DOHH2 (cell line): ENCODE data around the gene SS18L1.

Experiments
- H3F3A ChIP-seq: fragments of 200-600 bp; sonication (generic), shearing (Covaris generic); 2 replicates; pipeline ENCODE4 v1.6.0; 2016; ENCODE audit warnings: antibody characterized with exemption, mild to moderate bottlenecking; ENCODE audit not compliant: control insufficient read depth, insufficient read depth
- H3K27ac ChIP-seq: fragments of 200-600 bp; sonication (generic); 2 replicates; pipeline ENCODE4 v1.5.1; 2014; ENCODE audit warnings: low read depth, mild to moderate bottlenecking, low read length, moderate library complexity
- H3K27me3 ChIP-seq: fragments of 200-600 bp; sonication (generic); 2 replicates; pipeline ENCODE4 v1.6.1; 2014; ENCODE audit warnings: mild to moderate bottlenecking, low read length, mixed read lengths; ENCODE audit not compliant: control insufficient read depth
- H3K36me3 ChIP-seq: fragments of 200-600 bp; sonication (generic); 2 replicates; pipeline ENCODE4 v1.6.1; 2014; ENCODE audit warnings: mild to moderate bottlenecking, low read length, moderate library complexity, mixed read lengths; ENCODE audit not compliant: control insufficient read depth
- H3K4me1 ChIP-seq: fragments of 200-600 bp; sonication (generic); 2 replicates; pipeline ENCODE4 v1.6.1; 2014; ENCODE audit warnings: mild to moderate bottlenecking, low read length, mixed read lengths; ENCODE audit not compliant: control insufficient read depth
- H3K4me2 ChIP-seq: fragments of 200-600 bp; sonication (generic); 2 replicates; pipeline ENCODE4 v1.6.0; 2014; ENCODE audit warnings: mild to moderate bottlenecking, low read length, moderate library complexity
- H3K4me3 ChIP-seq: fragments of 200-600 bp; sonication (generic); 2 replicates; pipeline ENCODE4 v1.5.1; 2014; ENCODE audit warnings: mild to moderate bottlenecking, low read length, mixed read lengths
- H3K79me2 ChIP-seq: fragments of 200-600 bp; sonication (generic); 2 replicates; pipeline ENCODE4 v1.6.1; 2014; ENCODE audit warnings: mild to moderate bottlenecking, low read length, mixed read lengths; ENCODE audit not compliant: control insufficient read depth
- H3K9me2 ChIP-seq: fragments of 200-600 bp; sonication (generic); replicated peaks from 2 replicates; pipeline ENCODE4 v1.6.1; 2014; ENCODE audit warnings: mild to moderate bottlenecking, low read length, mixed read lengths; ENCODE audit not compliant: control insufficient read depth
- H3K9me3 ChIP-seq: fragments of 200-600 bp; sonication (generic); 2 replicates; pipeline ENCODE4 v1.6.1; 2014; ENCODE audit warnings: antibody characterized with exemption, low read length, mixed read lengths; ENCODE audit not compliant: control insufficient read depth, insufficient read depth
- H4K20me1 ChIP-seq: fragments of 200-600 bp; sonication (generic); 2 replicates; pipeline ENCODE4 v1.6.0; 2014; ENCODE audit warnings: low read depth, mild to moderate bottlenecking, antibody characterized with exemption, low read length, moderate library complexity; ENCODE audit not compliant: control insufficient read depth, insufficient read depth
- EZH2phosphoT487 ChIP-seq: fragments of 200-600 bp; sonication (generic); IDR thresholded peaks from 2 replicates; pipeline ENCODE4 v1.6.1; 2017; ENCODE audit warnings: borderline replicate concordance, mild to moderate bottlenecking, antibody characterized with exemption, low read length, moderate library complexity, mixed read lengths
- TF ChIP-seq, protein P1 (sequence below): fragments of 200-600 bp; sonication (generic); IDR thresholded peaks from one replicate; pipeline ENCODE4 v1.5.1; 2014; ENCODE audit warnings: antibody characterized with exemption, mild to moderate bottlenecking, low read depth, low read length; ENCODE audit not compliant: poor library complexity, severe bottlenecking

SS18L1 gene

GRCh38 chr20:62220666-62221568, 77.3 kb downstream of the SS18L1 start:
- H3K36me3 ChIP-seq: no peaks in the 10 kb centered on the region
- peak overlapping the region; percentile 41; the same call in 1 of the 2 replicates for H3K4me2 ChIP-seq
- no peak overlapping the region for H3K27ac ChIP-seq
- H3K9me3 ChIP-seq: no peaks in the 10 kb centered on the region
- peaks cover 39% of the 10 kb centered on the region for H3K27me3 ChIP-seq
- TF ChIP-seq EZH2phosphoT487: no peak
- TF ChIP-seq, protein P1, sequence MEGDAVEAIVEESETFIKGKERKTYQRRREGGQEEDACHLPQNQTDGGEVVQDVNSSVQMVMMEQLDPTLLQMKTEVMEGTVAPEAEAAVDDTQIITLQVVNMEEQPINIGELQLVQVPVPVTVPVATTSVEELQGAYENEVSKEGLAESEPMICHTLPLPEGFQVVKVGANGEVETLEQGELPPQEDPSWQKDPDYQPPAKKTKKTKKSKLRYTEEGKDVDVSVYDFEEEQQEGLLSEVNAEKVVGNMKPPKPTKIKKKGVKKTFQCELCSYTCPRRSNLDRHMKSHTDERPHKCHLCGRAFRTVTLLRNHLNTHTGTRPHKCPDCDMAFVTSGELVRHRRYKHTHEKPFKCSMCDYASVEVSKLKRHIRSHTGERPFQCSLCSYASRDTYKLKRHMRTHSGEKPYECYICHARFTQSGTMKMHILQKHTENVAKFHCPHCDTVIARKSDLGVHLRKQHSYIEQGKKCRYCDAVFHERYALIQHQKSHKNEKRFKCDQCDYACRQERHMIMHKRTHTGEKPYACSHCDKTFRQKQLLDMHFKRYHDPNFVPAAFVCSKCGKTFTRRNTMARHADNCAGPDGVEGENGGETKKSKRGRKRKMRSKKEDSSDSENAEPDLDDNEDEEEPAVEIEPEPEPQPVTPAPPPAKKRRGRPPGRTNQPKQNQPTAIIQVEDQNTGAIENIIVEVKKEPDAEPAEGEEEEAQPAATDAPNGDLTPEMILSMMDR: no peak
- H3K4me3 ChIP-seq: no peak overlapping the region
- no peaks in the 10 kb centered on the region for H3K9me2 ChIP-seq
- H4K20me1 ChIP-seq: peaks cover 13% of the 10 kb centered on the region; the same call in 1 of the 2 replicates
- H3K79me2 ChIP-seq: no peaks in the 10 kb centered on the region
- peaks cover 40% of the 10 kb centered on the region for H3K4me1 ChIP-seq
- no peaks in the 10 kb centered on the region for H3F3A ChIP-seq

GRCh38 chr20:62222266-62222850, 78.8 kb downstream of the SS18L1 start:
- Histone ChIP-seq H3K79me2 (no peaks in the 10 kb centered on the region), H3K4me2 (no peak overlapping the region), H3K4me3 (no peak overlapping the region), H3K36me3 (no peaks in the 10 kb centered on the region), H3F3A (no peaks in the 10 kb centered on the region), H3K27ac (no peak overlapping the region), H4K20me1 (peaks cover 13% of the 10 kb centered on the region; the same call in 1 of the 2 replicates), H3K9me2 (no peaks in the 10 kb centered on the region), H3K9me3 (no peaks in the 10 kb centered on the region), H3K4me1 (peaks cover 27% of the 10 kb centered on the region), H3K27me3 (peaks cover 39% of the 10 kb centered on the region)
- TF ChIP-seq, protein P1: no peak
- no peak for TF ChIP-seq EZH2phosphoT487

- no peak overlapping the region for H3K4me2 ChIP-seq
- H3F3A ChIP-seq: no peaks in the 10 kb centered on the region
- no peaks in the 10 kb centered on the region for H3K79me2 ChIP-seq
- peaks cover 20% of the 10 kb centered on the region for H3K4me1 ChIP-seq
- peaks cover 33% of the 10 kb centered on the region for H3K27me3 ChIP-seq
- TF ChIP-seq, protein P1: no peak
- TF ChIP-seq EZH2phosphoT487: no peak
- H4K20me1 ChIP-seq: peaks cover 13% of the 10 kb centered on the region; the same call in 1 of the 2 replicates
- H3K36me3 ChIP-seq: no peaks in the 10 kb centered on the region
- H3K27ac ChIP-seq: no peak overlapping the region
- H3K9me3 ChIP-seq: no peaks in the 10 kb centered on the region
- no peak overlapping the region for H3K4me3 ChIP-seq
- H3K9me2 ChIP-seq: no peaks in the 10 kb centered on the region
Measured at GRCh38 chr20:62222972-62223371, 79.4 kb downstream of the SS18L1 start.
